Gastroesophageal sphincter (tissue), 4 donors: ENCODE results near the gene SYNPO. TPM values are rescaled to one million over a fixed set of nuclear protein-coding genes. Genes with fewer than 3 reads are reported as not detected.

Experiments
- ATAC-seq: fragments of 150-250 bp; one replicate; pipeline ENCODE4 v1.9.1; 2016; ENCODE audit warnings: mild to moderate bottlenecking, moderate library complexity
- H3K27ac ChIP-seq, 4 donors: fragments of 200-600 bp; sonication (generic) in 3 of 4; 1 replicate in 3 of 4; 2 replicates in 1 of 4; pipeline ENCODE4 v1.5.1; 2016 to 2019
- H3K27me3 ChIP-seq: fragments of 200-600 bp; sonication (generic); one replicate; pipeline ENCODE4 v1.5.1; 2019
- H3K36me3 ChIP-seq, 2 donors: fragments of 200-600 bp; sonication (generic); one replicate each; pipeline ENCODE4 v1.5.1; 2019; ENCODE audit warnings: control low read depth in 1 of 2
- H3K4me1 ChIP-seq, 3 donors: fragments of 200-600 bp; sonication (generic); 1 replicate in 2 of 3; 2 replicates in 1 of 3; pipeline ENCODE4 v1.5.1; 2016 to 2019; ENCODE audit warnings: control low read depth in 2 of 3
- H3K4me3 ChIP-seq, 2 donors: fragments of 200-600 bp; sonication (generic); one replicate each; pipeline ENCODE4 v1.5.1; 2019; ENCODE audit warnings: mild to moderate bottlenecking in 1 of 2, moderate library complexity in 1 of 2
- H3K9me3 ChIP-seq, 3 donors: fragments of 200-600 bp; sonication (generic); one replicate each; pipeline ENCODE4 v1.5.1; 2017 to 2019; ENCODE audit warnings: control low read depth in 2 of 3
- CTCF ChIP-seq, 4 experiments: fragments of 200-600 bp in 2 of 4; fragments of 450-650 bp in 2 of 4; sonication (generic) in 1 of 4; IDR thresholded peaks; one replicate each; pipeline ENCODE4 v1.5.1; 2017 to 2019; ENCODE audit warnings: antibody characterized with exemption in 4 of 4, mild to moderate bottlenecking in 2 of 4, moderate library complexity in 2 of 4
- EP300 ChIP-seq: sonication (generic); formaldehyde crosslinking; IDR thresholded peaks from one replicate; pipeline ENCODE4 v1.6.1; 2017; ENCODE audit warnings: antibody characterized with exemption, mild to moderate bottlenecking
- POLR2A ChIP-seq, 2 donors: fragments of 450-650 bp; IDR thresholded peaks; one replicate each; pipeline ENCODE4 v1.6.1; 2017; ENCODE audit warnings: antibody characterized with exemption in 2 of 2, mild to moderate bottlenecking in 2 of 2, moderate library complexity in 1 of 2
- POLR2AphosphoS5 ChIP-seq: sonication (generic); formaldehyde crosslinking; IDR thresholded peaks from one replicate; pipeline ENCODE4 v1.6.1; 2017; ENCODE audit warnings: antibody characterized with exemption
- WGBS, 2 donors: methylation state at CpG; one replicate each; pipeline ENCODE4 v1.1.5; 2018; ENCODE audit warnings: low coverage in 1 of 2; 5-methylcytosine and 5-hydroxymethylcytosine counted together
- total RNA-seq, 4 donors: library from RNA; depleted of rRNA; stranded (reverse); fragments of >200 nt; gene quantifications; one replicate each; pipeline ENCODE4 v1.1.0, GENCODE V29; 2016

Gene SYNPO
- total RNA-seq, 4 donors from 2014 or later: 31.6 to 50.5 (median 37.4) TPM

- no peaks in the 10 kb centered on the region for H3K36me3 ChIP-seq
- H3K9me3 ChIP-seq: no peaks in the 10 kb centered on the region
- H3K27me3 ChIP-seq: no peaks in the 10 kb centered on the region
- no peak for TF ChIP-seq POLR2AphosphoS5
- TF ChIP-seq CTCF (IDR thresholded peaks at IDR 0.05): no peak
- TF ChIP-seq EP300: no peak
- no peak for TF ChIP-seq POLR2A (IDR thresholded peaks at IDR 0.05)
- peak overlapping the region in 2 of 4 donors; percentile 76 to 77 for H3K27ac ChIP-seq
- H3K4me1 ChIP-seq: peaks cover 0 to 64% (median 23%) of the 10 kb centered on the region in 3 donors
- 46 to 90% methylated on average over 3 of the region's 3 CpGs for WGBS, 2 donors
- ATAC-seq: no peak
- no peak overlapping the region for H3K4me3 ChIP-seq
These were observed 18.3 kb downstream of the SYNPO start for GRCh38 chr5:150658699-150659265.

- Histone ChIP-seq H3K9me3 (no peaks in the 10 kb centered on the region), H3K36me3 (no peaks in the 10 kb centered on the region), H3K27me3 (no peaks in the 10 kb centered on the region), H3K4me1 (peaks cover 0 to 62% (median 23%) of the 10 kb centered on the region in 3 donors), H3K27ac (peak overlapping the region in 2 of 4 donors; percentile 41 to 58), H3K4me3 (no peak overlapping the region)
- 79% methylated on average over 3 of the region's 11 CpGs; no CpG with 5 or more reads in 1 of the 2 donors for WGBS, 2 donors
- no peak for TF ChIP-seq POLR2AphosphoS5
- no peak for TF ChIP-seq EP300
- TF ChIP-seq CTCF (IDR thresholded peaks at IDR 0.05): no peak
- no peak for TF ChIP-seq POLR2A (IDR thresholded peaks at IDR 0.05)
- no peak for ATAC-seq
These were observed 19.1 kb downstream of the SYNPO start for GRCh38 chr5:150659360-150660107.

- TF ChIP-seq POLR2AphosphoS5 (no peak), POLR2A (IDR thresholded peaks at IDR 0.05) (no peak), EP300 (no peak), CTCF (IDR thresholded peaks at IDR 0.05) (no peak)
- peaks cover 0 to 60% (median 23%) of the 10 kb centered on the region in 3 donors for H3K4me1 ChIP-seq
- no peaks in the 10 kb centered on the region for H3K27me3 ChIP-seq
- H3K4me3 ChIP-seq: no peak overlapping the region
- 63 to 66% methylated on average over 1 to 3 of the region's 4 CpGs for WGBS, 2 donors
- ATAC-seq: no peak
- peak overlapping the region in 3 of 4 donors; percentile 33 to 58 (median 57) for H3K27ac ChIP-seq
- H3K36me3 ChIP-seq: no peaks in the 10 kb centered on the region
- H3K9me3 ChIP-seq: no peaks in the 10 kb centered on the region
These were observed 19.8 kb downstream of the SYNPO start for GRCh38 chr5:150660108-150660831.

- TF ChIP-seq POLR2AphosphoS5: no peak
- TF ChIP-seq EP300: no peak
- TF ChIP-seq CTCF (IDR thresholded peaks at IDR 0.05): no peak
- TF ChIP-seq POLR2A (IDR thresholded peaks at IDR 0.05): no peak
- H3K4me1 ChIP-seq: peaks cover 0 to 52% (median 21%) of the 10 kb centered on the region in 3 donors
- H3K9me3 ChIP-seq: no peaks in the 10 kb centered on the region
- H3K36me3 ChIP-seq: no peaks in the 10 kb centered on the region
- H3K4me3 ChIP-seq: no peak within 1 kb of the TSS
- 43% methylated on average over 1 of the region's 7 CpGs; no CpG with 5 or more reads in 1 of the 2 donors for WGBS, 2 donors
- peak within 1 kb of the TSS in 3 of 4 donors; percentile 33 to 58 (median 57) for H3K27ac ChIP-seq
- no peaks in the 10 kb centered on the region for H3K27me3 ChIP-seq
- no peak for ATAC-seq
These were observed 20.6 kb downstream of the SYNPO start, which contains the start of gene MYOZ3 for GRCh38 chr5:150661086-150661485. Gene MYOZ3, plus strand, starts transcription at chr5:150661251. Its CDS starts 1,691 bp downstream, at chr5:150662942.
